Right atrium auricular region (tissue), 2 donors: ENCODE measurements around the gene MYADML2. TPM values are rescaled to one million over a fixed set of nuclear protein-coding genes. Genes with fewer than 3 reads are reported as not detected.

ENCODE experiments used
- DNase-seq: peaks from one replicate; pipeline ENCODE4 v3.0.0-alpha.2; 2019; ENCODE audit warnings: low spot score
- H3K27ac ChIP-seq, 2 donors: fragments of 200-600 bp; sonication (generic); 1 replicate in 1 of 2; 2 replicates in 1 of 2; pipeline ENCODE4 v1.5.1; 2016 to 2019
- H3K27me3 ChIP-seq, 2 donors: fragments of 200-600 bp; sonication (generic); one replicate each; pipeline versions ENCODE4 v1.5.1 to v1.6.0; 2017 to 2019
- H3K36me3 ChIP-seq: fragments of 200-600 bp; sonication (generic); one replicate; pipeline ENCODE4 v1.5.1; 2016
- H3K4me1 ChIP-seq, 2 donors: fragments of 200-600 bp; sonication (generic); one replicate each; pipeline versions ENCODE4 v1.5.1 to v1.6.0; 2017 to 2019
- H3K4me3 ChIP-seq, 2 donors: fragments of 200-600 bp; sonication (generic); 1 replicate in 1 of 2; 2 replicates in 1 of 2; pipeline ENCODE4 v1.5.1; 2017 to 2019; ENCODE audit warnings: mild to moderate bottlenecking in 1 of 2, moderate library complexity in 1 of 2
- H3K9me3 ChIP-seq, 2 donors: fragments of 200-600 bp; sonication (generic); one replicate each; pipeline ENCODE4 v1.5.1; 2019
- CTCF ChIP-seq, 2 donors: fragments of 200-600 bp; sonication (generic); IDR thresholded peaks; one replicate each; pipeline ENCODE4 v1.5.1; 2019; ENCODE audit warnings: antibody characterized with exemption in 2 of 2
- total RNA-seq, 2 donors: library from RNA; depleted of rRNA; stranded (reverse); fragments of >200 nt; gene quantifications; one replicate each; pipeline ENCODE4 v1.1.0, GENCODE V29; 2016

Gene MYADML2
- total RNA-seq, 2 donors from 2014 or later = 0.55 to 1.4 TPM

- Histone ChIP-seq H3K4me1 (peaks cover 0 to 34% of the 10 kb centered on the region in 2 donors), H3K27me3 (no peaks in the 10 kb centered on the region), H3K4me3 (peak overlapping the region; percentile 24 to 41), H3K36me3 (no peaks in the 10 kb centered on the region), H3K9me3 (no peaks in the 10 kb centered on the region), H3K27ac (peak overlapping the region in 1 of 2 donors; percentile 53)
- DNase-seq = no peak
- no peak for TF ChIP-seq CTCF (IDR thresholded peaks at IDR 0.05)
These were observed 5.4 kb downstream of the MYADML2 start for GRCh38 chr17:81941484-81942166.

- DNase-seq = no peak
- TF ChIP-seq CTCF (IDR thresholded peaks at IDR 0.05) = no peak
- H3K9me3 ChIP-seq = no peaks in the 10 kb centered on the region
- no peaks in the 10 kb centered on the region for H3K36me3 ChIP-seq
- peak overlapping the region in 1 of 2 donors; percentile 53 for H3K27ac ChIP-seq
- H3K27me3 ChIP-seq = no peaks in the 10 kb centered on the region
- peaks cover 0 to 40% of the 10 kb centered on the region in 2 donors for H3K4me1 ChIP-seq
- H3K4me3 ChIP-seq = no peak overlapping the region
These were observed 6.2 kb downstream of the MYADML2 start for GRCh38 chr17:81940538-81941483.

GRCh38 chr17:81939881-81940385 is 7.1 kb downstream of the MYADML2 start:
- Histone ChIP-seq H3K4me3 (no peak overlapping the region), H3K27me3 (no peaks in the 10 kb centered on the region), H3K27ac (no peak overlapping the region), H3K36me3 (no peaks in the 10 kb centered on the region), H3K9me3 (no peaks in the 10 kb centered on the region), H3K4me1 (peaks cover 0 to 40% of the 10 kb centered on the region in 2 donors)
- TF ChIP-seq CTCF (IDR thresholded peaks at IDR 0.05) = no peak
- peak; percentile 68 for DNase-seq

GRCh38 chr17:81939218-81939617 is 7.8 kb downstream of the MYADML2 start:
- H3K9me3 ChIP-seq = no peaks in the 10 kb centered on the region
- no peak for TF ChIP-seq CTCF (IDR thresholded peaks at IDR 0.05)
- no peak overlapping the region for H3K27ac ChIP-seq
- H3K36me3 ChIP-seq = no peaks in the 10 kb centered on the region
- no peaks in the 10 kb centered on the region for H3K27me3 ChIP-seq
- no peak for DNase-seq
- no peak overlapping the region for H3K4me3 ChIP-seq
- H3K4me1 ChIP-seq = peaks cover 0 to 40% of the 10 kb centered on the region in 2 donors

GRCh38 chr17:81935709-81936084 is 11.3 kb downstream of the MYADML2 start:
- H3K27ac ChIP-seq = no peak overlapping the region
- no peaks in the 10 kb centered on the region for H3K27me3 ChIP-seq
- DNase-seq = no peak
- H3K36me3 ChIP-seq = no peaks in the 10 kb centered on the region
- H3K4me3 ChIP-seq = no peak overlapping the region
- no peaks in the 10 kb centered on the region for H3K9me3 ChIP-seq
- H3K4me1 ChIP-seq = peaks cover 0 to 29% of the 10 kb centered on the region in 2 donors
- TF ChIP-seq CTCF (IDR thresholded peaks at IDR 0.05) = no peak
